ENCODE data around the gene IRAK4. TPM values are rescaled to one million over a fixed set of nuclear protein-coding genes. Genes with fewer than 3 reads are reported as not detected.
"Not testable (repeated sequence)": the region's sequence is repeated elsewhere in the genome, so short reads cannot be mapped to it uniquely, and the experiment has no call there.

The IRAK4 gene
- total RNA-seq, 1 donor from 2014 or later, result 9.9 TPM

DNA sequence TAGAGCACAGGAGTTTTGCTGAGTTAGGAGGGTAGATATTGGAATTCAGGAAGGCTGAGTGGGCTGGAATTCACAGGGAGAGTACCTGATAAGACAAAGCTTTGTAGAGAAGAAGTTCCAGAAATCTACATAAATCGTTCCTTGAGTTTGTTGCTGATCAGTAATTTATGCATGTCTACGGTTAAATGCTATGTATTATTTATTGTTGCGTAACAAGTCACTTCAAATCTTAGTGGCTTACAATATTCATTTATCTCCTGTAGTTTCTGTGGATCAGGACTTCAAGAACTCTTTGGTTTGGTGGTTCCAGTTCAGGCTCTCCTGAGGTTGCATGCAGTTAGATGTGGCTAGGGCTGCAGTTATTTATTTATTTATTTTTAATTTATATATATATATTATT is 7.9 kb upstream of the IRAK4 start:
- H3K36me3 Mint-ChIP-seq (ENCODE audit: low read depth, unreplicated experiment), result peaks cover 5% of the 10 kb centered on the region

DNA sequence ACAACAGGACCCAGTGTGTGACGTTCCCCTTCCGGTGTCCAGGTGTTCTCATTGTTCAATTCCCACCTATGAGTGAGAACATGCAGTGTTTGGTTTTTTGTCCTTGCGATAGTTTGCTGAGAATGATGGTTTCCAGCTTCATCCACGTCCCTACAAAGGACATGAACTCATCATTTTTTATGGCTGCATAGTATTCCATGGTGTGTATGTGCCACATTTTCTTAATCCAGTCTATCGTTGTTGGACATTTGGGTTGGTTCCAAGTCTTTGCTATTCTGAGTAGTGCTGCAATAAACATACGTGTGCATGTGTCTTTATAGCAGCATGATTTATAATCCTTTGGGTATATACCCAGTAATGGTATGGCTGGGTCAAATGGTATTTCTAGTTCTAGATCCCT is 7.4 kb upstream of the IRAK4 start:
- H3K4me2 ChIP-seq (ENCODE audit: low read length); H3K27ac Mint-ChIP-seq (ENCODE audit: unreplicated experiment); H2AFZ ChIP-seq (ENCODE audit: low read depth, low read length); H3K27me3 Mint-ChIP-seq (ENCODE audit: low read depth, unreplicated experiment); H3K27ac ChIP-seq (ENCODE audit: low read depth, low read length); H4K20me1 ChIP-seq (ENCODE audit: insufficient read depth, low read length); H3K9me3 ChIP-seq (ENCODE audit: insufficient read depth, low read depth, low read length); H3K36me3 Mint-ChIP-seq (ENCODE audit: low read depth, unreplicated experiment); DNase-seq (ENCODE audit: low read depth); H3K4me1 ChIP-seq (ENCODE audit: insufficient read depth, low read length); H3K79me2 ChIP-seq (ENCODE audit: insufficient read depth, low read length); H3K9ac ChIP-seq (ENCODE audit: low read length); H3K9me3 Mint-ChIP-seq (ENCODE audit: unreplicated experiment); H3K4me3 ChIP-seq (ENCODE audit: insufficient read depth, low read depth, low read length); FAIRE-seq; H3K27me3 ChIP-seq (ENCODE audit: insufficient read depth, low read length); H3K4me1 Mint-ChIP-seq (ENCODE audit: low read depth, unreplicated experiment); H3K4me3 Mint-ChIP-seq (ENCODE audit: unreplicated experiment): not testable (repeated sequence)
- H3K36me3 ChIP-seq (ENCODE audit: insufficient read depth, low read length), result peaks cover 13% of the 10 kb centered on the region

More for the DNA sequence above, 7.9 kb upstream of the IRAK4 start:
- no peak overlapping the region for H3K4me3 ChIP-seq (ENCODE audit: insufficient read depth, low read depth, low read length)
- no peaks in the 10 kb centered on the region for H3K4me1 ChIP-seq (ENCODE audit: insufficient read depth, low read length)
- Mint-ChIP-seq H3K27me3 (ENCODE audit: low read depth, unreplicated experiment) (no peaks in the 10 kb centered on the region), H3K4me1 (ENCODE audit: low read depth, unreplicated experiment) (no peaks in the 10 kb centered on the region), H3K9me3 (ENCODE audit: unreplicated experiment) (no peaks in the 10 kb centered on the region), H3K4me3 (ENCODE audit: unreplicated experiment) (no peak overlapping the region), H3K27ac (ENCODE audit: unreplicated experiment) (no peak overlapping the region)
- DNase-seq (ENCODE audit: low read depth) (no peak), FAIRE-seq (no peak)
- H3K27ac ChIP-seq (ENCODE audit: low read depth, low read length), result no peak overlapping the region
- H3K36me3 ChIP-seq (ENCODE audit: insufficient read depth, low read length), result peaks cover 14% of the 10 kb centered on the region
- no peak for TF ChIP-seq EZH2 (IDR thresholded peaks at IDR 0.05; ENCODE audit: insufficient read depth, low read length)
- TF ChIP-seq, protein P1, sequence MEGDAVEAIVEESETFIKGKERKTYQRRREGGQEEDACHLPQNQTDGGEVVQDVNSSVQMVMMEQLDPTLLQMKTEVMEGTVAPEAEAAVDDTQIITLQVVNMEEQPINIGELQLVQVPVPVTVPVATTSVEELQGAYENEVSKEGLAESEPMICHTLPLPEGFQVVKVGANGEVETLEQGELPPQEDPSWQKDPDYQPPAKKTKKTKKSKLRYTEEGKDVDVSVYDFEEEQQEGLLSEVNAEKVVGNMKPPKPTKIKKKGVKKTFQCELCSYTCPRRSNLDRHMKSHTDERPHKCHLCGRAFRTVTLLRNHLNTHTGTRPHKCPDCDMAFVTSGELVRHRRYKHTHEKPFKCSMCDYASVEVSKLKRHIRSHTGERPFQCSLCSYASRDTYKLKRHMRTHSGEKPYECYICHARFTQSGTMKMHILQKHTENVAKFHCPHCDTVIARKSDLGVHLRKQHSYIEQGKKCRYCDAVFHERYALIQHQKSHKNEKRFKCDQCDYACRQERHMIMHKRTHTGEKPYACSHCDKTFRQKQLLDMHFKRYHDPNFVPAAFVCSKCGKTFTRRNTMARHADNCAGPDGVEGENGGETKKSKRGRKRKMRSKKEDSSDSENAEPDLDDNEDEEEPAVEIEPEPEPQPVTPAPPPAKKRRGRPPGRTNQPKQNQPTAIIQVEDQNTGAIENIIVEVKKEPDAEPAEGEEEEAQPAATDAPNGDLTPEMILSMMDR (IDR thresholded peaks at IDR 0.05; ENCODE audit: insufficient read depth, low read depth, low read length), result no peak
- no peaks in the 10 kb centered on the region for H4K20me1 ChIP-seq (ENCODE audit: insufficient read depth, low read length)
- no peak overlapping the region for H3K9ac ChIP-seq (ENCODE audit: low read length)
- H3K9me3 ChIP-seq (ENCODE audit: insufficient read depth, low read depth, low read length), result no peaks in the 10 kb centered on the region
- H2AFZ ChIP-seq (ENCODE audit: low read depth, low read length), result no peak overlapping the region
- peaks cover 3% of the 10 kb centered on the region for H3K79me2 ChIP-seq (ENCODE audit: insufficient read depth, low read length)
- no peak overlapping the region for H3K4me2 ChIP-seq (ENCODE audit: low read length)
- H3K27me3 ChIP-seq (ENCODE audit: insufficient read depth, low read length), result no peaks in the 10 kb centered on the region

DNA sequence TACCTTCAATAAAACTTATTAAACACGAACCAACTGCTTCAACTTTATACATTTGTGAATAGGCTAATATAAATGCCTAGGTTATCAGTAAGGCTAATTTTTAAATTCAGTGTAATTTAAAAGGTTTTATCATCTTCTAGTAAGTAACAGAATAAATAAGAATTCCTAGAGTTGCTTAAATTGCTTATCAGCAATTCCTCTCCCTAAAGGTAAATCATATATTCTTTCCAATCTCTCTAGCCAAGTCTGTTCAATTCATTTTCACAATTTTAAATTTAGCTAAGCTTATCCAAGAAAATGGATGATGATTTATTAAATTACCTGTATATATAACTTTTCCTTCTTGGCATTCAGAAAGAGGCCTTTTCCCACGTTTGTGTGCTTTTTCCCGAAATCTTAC is 4.7 kb upstream of the IRAK4 start:
- no peak overlapping the region for H3K4me3 ChIP-seq (ENCODE audit: insufficient read depth, low read depth, low read length)
- no peaks in the 10 kb centered on the region for H3K27me3 ChIP-seq (ENCODE audit: insufficient read depth, low read length)
- H3K4me1 Mint-ChIP-seq (ENCODE audit: low read depth, unreplicated experiment), result peaks cover 6% of the 10 kb centered on the region
- peaks cover 8% of the 10 kb centered on the region for H3K4me1 ChIP-seq (ENCODE audit: insufficient read depth, low read length)
- no peak overlapping the region for H3K4me3 Mint-ChIP-seq (ENCODE audit: unreplicated experiment)
- no peak overlapping the region for H3K4me2 ChIP-seq (ENCODE audit: low read length)
- H4K20me1 ChIP-seq (ENCODE audit: insufficient read depth, low read length), result no peaks in the 10 kb centered on the region
- H3K27ac ChIP-seq (ENCODE audit: low read depth, low read length), result no peak overlapping the region
- peaks cover 9% of the 10 kb centered on the region for H3K36me3 ChIP-seq (ENCODE audit: insufficient read depth, low read length)
- no peaks in the 10 kb centered on the region for H3K27me3 Mint-ChIP-seq (ENCODE audit: low read depth, unreplicated experiment)
- H2AFZ ChIP-seq (ENCODE audit: low read depth, low read length), result no peak overlapping the region
- no peak for FAIRE-seq
- DNase-seq (ENCODE audit: low read depth), result no peak
- H3K9me3 ChIP-seq (ENCODE audit: insufficient read depth, low read depth, low read length), result no peaks in the 10 kb centered on the region
- no peak overlapping the region for H3K27ac Mint-ChIP-seq (ENCODE audit: unreplicated experiment)
- peaks cover 26% of the 10 kb centered on the region for H3K79me2 ChIP-seq (ENCODE audit: insufficient read depth, low read length)
- H3K9ac ChIP-seq (ENCODE audit: low read length), result no peak overlapping the region
- no peak for TF ChIP-seq EZH2 (IDR thresholded peaks at IDR 0.05; ENCODE audit: insufficient read depth, low read length)
- TF ChIP-seq, protein P1 (IDR thresholded peaks at IDR 0.05; ENCODE audit: insufficient read depth, low read depth, low read length), result no peak
- H3K36me3 Mint-ChIP-seq (ENCODE audit: low read depth, unreplicated experiment), result peaks cover 2% of the 10 kb centered on the region
- no peaks in the 10 kb centered on the region for H3K9me3 Mint-ChIP-seq (ENCODE audit: unreplicated experiment)

Measured in astrocyte (in vitro differentiated cells and primary cell).